PC-9 (cell line): ENCODE measurements around the gene ZNF79.

Experiments
- CTCF ChIP-seq: fragments of 200-600 bp; sonication (generic); conservative IDR thresholded peaks from 2 replicates; pipeline ENCODE4 v1.6.1; 2017; ENCODE audit warnings: mixed run types, antibody characterized with exemption, mild to moderate bottlenecking, moderate library complexity
- EZH2 ChIP-seq: fragments of 200-600 bp; sonication (generic); IDR thresholded peaks from 2 replicates; pipeline ENCODE4 v1.8.0; 2017; ENCODE audit warnings: antibody characterized with exemption, low read depth

GRCh38 chr9:127397646-127398274 is 26.4 kb upstream of the ZNF79 start:
- TF ChIP-seq CTCF (peak; percentile 61), EZH2 (no peak)
